GM13977 (cell line): ENCODE data around the gene SLC4A1.

ENCODE experiments used
- DNase-seq: peaks from one replicate; pipeline ENCODE4 v3.0.0; 2012; ENCODE audit warnings: low spot score
- CTCF ChIP-seq: IDR thresholded peaks from 2 replicates; pipeline ENCODE4 v1.5.1; 2012; ENCODE audit warnings: mild to moderate bottlenecking, control low read depth; ENCODE audit not compliant: insufficient read depth; ENCODE audit errors: extremely low read depth, missing control alignments
- in situ Hi-C: fragments of 300-500 bp; cut with MboI; formaldehyde crosslinking; loops from one replicate; pipeline ENCODE4 v1.12.0; 2022; ENCODE audit warnings: low sequenced_read_pairs, low pct_unique_long_range_greater_than_20kb, mixed read lengths, inconsistent platforms; ENCODE audit not compliant: unreplicated experiment

SLC4A1 gene

GRCh38 chr17:44214896-44215295 lies 53.0 kb downstream of the SLC4A1 start:
- no peak for DNase-seq
- in situ Hi-C loops = loop anchor here (25.0 kb wide), 1 partner anchor 297 kb away; the partner anchor contains the start of gene GPATCH8
- no peak for TF ChIP-seq CTCF

- no peak for DNase-seq
- in situ Hi-C loops = loop anchor here (25.0 kb wide), 1 partner anchor 298 kb away; the partner anchor contains the start of gene GPATCH8
- no peak for TF ChIP-seq CTCF
Measured at GRCh38 chr17:44214230-44214494, 53.8 kb downstream of the SLC4A1 start.

GRCh38 chr17:44213403-44214229 lies 54.3 kb downstream of the SLC4A1 start:
- TF ChIP-seq CTCF = no peak
- in situ Hi-C loops = loop anchor here (25.0 kb wide), 1 partner anchor 299 kb away; the partner anchor contains the start of gene GPATCH8

GRCh38 chr17:44212507-44213402 lies 55.2 kb downstream of the SLC4A1 start:
- no peak for TF ChIP-seq CTCF
- in situ Hi-C loops = loop anchor here (25.0 kb wide), 1 partner anchor 300 kb away; the partner anchor contains the start of gene GPATCH8
- no peak for DNase-seq

More at GRCh38 chr17:44213403-44214229, 54.3 kb downstream of the SLC4A1 start:
- no peak for DNase-seq

GRCh38 chr17:44211281-44212265 lies 56.4 kb downstream of the SLC4A1 start:
- no peak for TF ChIP-seq CTCF
- in situ Hi-C loops = loop anchor here (25.0 kb wide), 1 partner anchor 301 kb away; the partner anchor contains the start of gene GPATCH8
- DNase-seq = no peak
